Measurements from ENCODE around the gene IL17F.
A peak's percentile ranks its signal among the peaks of the same experiment; 100 is the strongest.

Gene IL17F

GRCh38 chr6:52261229-52261628, 16.9 kb upstream of the IL17F start:
- peaks cover 10% of the 10 kb centered on the region for H3K4me1 Mint-ChIP-seq (ENCODE audit: low read depth)
- H3K9me3 Mint-ChIP-seq = no peaks in the 10 kb centered on the region
- H3K27ac Mint-ChIP-seq = no peak overlapping the region
- H3K4me3 Mint-ChIP-seq = no peak overlapping the region
- H3K27me3 Mint-ChIP-seq = no peaks in the 10 kb centered on the region
- peaks cover 55% of the 10 kb centered on the region for H3K36me3 Mint-ChIP-seq (ENCODE audit: low read depth)

- Mint-ChIP-seq H3K9me3 (no peaks in the 10 kb centered on the region), H3K36me3 (ENCODE audit: low read depth) (peaks cover 51% of the 10 kb centered on the region), H3K27me3 (no peaks in the 10 kb centered on the region), H3K4me3 (no peak overlapping the region), H3K4me1 (ENCODE audit: low read depth) (peaks cover 13% of the 10 kb centered on the region), H3K27ac (no peak overlapping the region)
Observed at GRCh38 chr6:52260634-52261033, 16.3 kb upstream of the IL17F start.

- Mint-ChIP-seq H3K9me3 (no peaks in the 10 kb centered on the region), H3K27ac (peak overlapping the region; percentile 38), H3K27me3 (peaks cover 23% of the 10 kb centered on the region), H3K36me3 (ENCODE audit: low read depth) (peaks cover 5% of the 10 kb centered on the region), H3K4me1 (ENCODE audit: low read depth) (peaks cover 45% of the 10 kb centered on the region), H3K4me3 (peak overlapping the region; percentile 17)
Observed at GRCh38 chr6:52255434-52255833, 11.1 kb upstream of the IL17F start.

GRCh38 chr6:52254731-52255378, 10.6 kb upstream of the IL17F start:
- Mint-ChIP-seq H3K4me1 (ENCODE audit: low read depth) (peaks cover 49% of the 10 kb centered on the region), H3K27ac (peak overlapping the region; percentile 38), H3K9me3 (no peaks in the 10 kb centered on the region), H3K27me3 (peaks cover 27% of the 10 kb centered on the region), H3K4me3 (peak overlapping the region; percentile 17), H3K36me3 (ENCODE audit: low read depth) (no peaks in the 10 kb centered on the region)

- Mint-ChIP-seq H3K36me3 (ENCODE audit: low read depth) (no peaks in the 10 kb centered on the region), H3K9me3 (no peaks in the 10 kb centered on the region), H3K27me3 (peaks cover 37% of the 10 kb centered on the region), H3K27ac (no peak overlapping the region), H3K4me1 (ENCODE audit: low read depth) (peaks cover 49% of the 10 kb centered on the region), H3K4me3 (no peak overlapping the region)
Observed at GRCh38 chr6:52253494-52253893, 9.2 kb upstream of the IL17F start.

- no peaks in the 10 kb centered on the region for H3K9me3 Mint-ChIP-seq
- H3K27ac Mint-ChIP-seq = no peak overlapping the region
- H3K27me3 Mint-ChIP-seq = peaks cover 52% of the 10 kb centered on the region
- peaks cover 49% of the 10 kb centered on the region for H3K4me1 Mint-ChIP-seq (ENCODE audit: low read depth)
- H3K4me3 Mint-ChIP-seq = no peak overlapping the region
- H3K36me3 Mint-ChIP-seq (ENCODE audit: low read depth) = no peaks in the 10 kb centered on the region
Observed at GRCh38 chr6:52251113-52251512, 6.8 kb upstream of the IL17F start.

GRCh38 chr6:52249078-52249477, 4.8 kb upstream of the IL17F start:
- Mint-ChIP-seq H3K9me3 (no peaks in the 10 kb centered on the region), H3K27me3 (peaks cover 61% of the 10 kb centered on the region), H3K4me1 (ENCODE audit: low read depth) (peaks cover 30% of the 10 kb centered on the region), H3K27ac (no peak overlapping the region), H3K4me3 (no peak overlapping the region), H3K36me3 (ENCODE audit: low read depth) (no peaks in the 10 kb centered on the region)

- H3K27ac Mint-ChIP-seq = no peak overlapping the region
- H3K36me3 Mint-ChIP-seq (ENCODE audit: low read depth) = no peaks in the 10 kb centered on the region
- peaks cover 3% of the 10 kb centered on the region for H3K4me1 Mint-ChIP-seq (ENCODE audit: low read depth)
- no peak overlapping the region for H3K4me3 Mint-ChIP-seq
- H3K27me3 Mint-ChIP-seq = peaks cover 48% of the 10 kb centered on the region
- no peaks in the 10 kb centered on the region for H3K9me3 Mint-ChIP-seq
Observed at GRCh38 chr6:52245425-52245824, 1.1 kb upstream of the IL17F start.

- no peaks in the 10 kb centered on the region for H3K4me1 Mint-ChIP-seq (ENCODE audit: low read depth)
- peaks cover 37% of the 10 kb centered on the region for H3K27me3 Mint-ChIP-seq
- no peak overlapping the region for H3K4me3 Mint-ChIP-seq
- H3K9me3 Mint-ChIP-seq = no peaks in the 10 kb centered on the region
- H3K27ac Mint-ChIP-seq = no peak overlapping the region
- H3K36me3 Mint-ChIP-seq (ENCODE audit: low read depth) = no peaks in the 10 kb centered on the region
Observed at GRCh38 chr6:52243282-52243893, 912 bp downstream of the IL17F start.

GRCh38 chr6:52241819-52242218, 2.5 kb downstream of the IL17F start:
- Mint-ChIP-seq H3K27ac (no peak overlapping the region), H3K9me3 (no peaks in the 10 kb centered on the region), H3K36me3 (ENCODE audit: low read depth) (no peaks in the 10 kb centered on the region), H3K4me1 (ENCODE audit: low read depth) (no peaks in the 10 kb centered on the region), H3K4me3 (no peak overlapping the region), H3K27me3 (peaks cover 35% of the 10 kb centered on the region)

GRCh38 chr6:52233975-52234823, 10.1 kb downstream of the IL17F start:
- H3K4me3 Mint-ChIP-seq = no peak overlapping the region
- no peaks in the 10 kb centered on the region for H3K36me3 Mint-ChIP-seq (ENCODE audit: low read depth)
- H3K27ac Mint-ChIP-seq = no peak overlapping the region
- no peaks in the 10 kb centered on the region for H3K9me3 Mint-ChIP-seq
- H3K4me1 Mint-ChIP-seq (ENCODE audit: low read depth) = peaks cover 23% of the 10 kb centered on the region
- peaks cover 61% of the 10 kb centered on the region for H3K27me3 Mint-ChIP-seq

GRCh38 chr6:52233005-52233404, 11.3 kb downstream of the IL17F start:
- Mint-ChIP-seq H3K4me3 (no peak overlapping the region), H3K9me3 (no peaks in the 10 kb centered on the region), H3K36me3 (ENCODE audit: low read depth) (no peaks in the 10 kb centered on the region), H3K4me1 (ENCODE audit: low read depth) (peaks cover 30% of the 10 kb centered on the region), H3K27me3 (peaks cover 61% of the 10 kb centered on the region), H3K27ac (no peak overlapping the region)

GRCh38 chr6:52231406-52232127, 12.7 kb downstream of the IL17F start:
- no peak overlapping the region for H3K4me3 Mint-ChIP-seq
- no peaks in the 10 kb centered on the region for H3K9me3 Mint-ChIP-seq
- no peaks in the 10 kb centered on the region for H3K36me3 Mint-ChIP-seq (ENCODE audit: low read depth)
- H3K4me1 Mint-ChIP-seq (ENCODE audit: low read depth) = peaks cover 43% of the 10 kb centered on the region
- peaks cover 49% of the 10 kb centered on the region for H3K27me3 Mint-ChIP-seq
- peak overlapping the region; percentile 72 for H3K27ac Mint-ChIP-seq

GRCh38 chr6:52230685-52231084, 13.6 kb downstream of the IL17F start:
- no peaks in the 10 kb centered on the region for H3K36me3 Mint-ChIP-seq (ENCODE audit: low read depth)
- no peak overlapping the region for H3K4me3 Mint-ChIP-seq
- no peak overlapping the region for H3K27ac Mint-ChIP-seq
- H3K27me3 Mint-ChIP-seq = peaks cover 44% of the 10 kb centered on the region
- H3K4me1 Mint-ChIP-seq (ENCODE audit: low read depth) = peaks cover 43% of the 10 kb centered on the region
- no peaks in the 10 kb centered on the region for H3K9me3 Mint-ChIP-seq

GRCh38 chr6:52227495-52227894, 16.8 kb downstream of the IL17F start:
- H3K27me3 Mint-ChIP-seq = peaks cover 54% of the 10 kb centered on the region
- H3K9me3 Mint-ChIP-seq = no peaks in the 10 kb centered on the region
- H3K4me1 Mint-ChIP-seq (ENCODE audit: low read depth) = peaks cover 38% of the 10 kb centered on the region
- no peak overlapping the region for H3K4me3 Mint-ChIP-seq
- peak overlapping the region; percentile 18 for H3K27ac Mint-ChIP-seq
- H3K36me3 Mint-ChIP-seq (ENCODE audit: low read depth) = no peaks in the 10 kb centered on the region

Measured in stimulated activated naive CD8-positive, alpha-beta T cell treated with anti-CD3 and anti-CD28 coated beads, Interleukin-15, Interleukin-2, amounts not matched to agents 100 ng/mL and 50 ng/mL, for 24 hours (primary cell).